K562 (cell line): ENCODE measurements around the gene CD55. TPM values are rescaled to one million over a fixed set of nuclear protein-coding genes. Genes with fewer than 3 reads are reported as not detected.

ENCODE experiments used
- AFF1 ChIP-seq, 2 experiments: fragments of 450-650 bp; IDR thresholded peaks; 2 replicates each; pipeline ENCODE4 v1.6.1; 2018; ENCODE audit warnings: mild to moderate bottlenecking in 2 of 2, low read depth in 1 of 2; ENCODE audit not compliant: partially characterized antibody in 2 of 2
- AFF4 ChIP-seq: sonication (generic); formaldehyde crosslinking; IDR thresholded peaks from 2 replicates; pipeline ENCODE4 v1.8.0; 2023; ENCODE audit warnings: mild to moderate bottlenecking, missing genetic modification reagents
- ARID1B ChIP-seq: fragments of 450-650 bp; IDR thresholded peaks from 2 replicates; pipeline ENCODE4 v1.6.1; 2016; ENCODE audit warnings: antibody characterized with exemption, mild to moderate bottlenecking, inconsistent platforms
- KLF6 ChIP-seq: fragments of 250-450 bp; sonication (Bioruptor Pico); IDR thresholded peaks from 2 replicates; pipeline ENCODE4 v1.4.0; 2020; ENCODE audit warnings: mild to moderate bottlenecking, moderate library complexity, borderline replicate concordance
- MAX ChIP-seq: sonication (generic); formaldehyde crosslinking; IDR thresholded peaks from 2 replicates; pipeline ENCODE4 v1.9.0; 2022; ENCODE audit warnings: mild to moderate bottlenecking, missing genetic modification reagents
- NKRF ChIP-seq: fragments of 450-650 bp; IDR thresholded peaks from 2 replicates; pipeline ENCODE4 v1.6.1; 2016; ENCODE audit warnings: borderline replicate concordance
- POLR2H ChIP-seq: IDR thresholded peaks from 2 replicates; pipeline ENCODE4 v1.6.1; 2016; ENCODE audit warnings: missing genetic modification characterization, low read depth, mild to moderate bottlenecking, control low read depth, missing compliant biosample characterization, moderate library complexity
- RFX1 ChIP-seq: fragments of 450-650 bp; IDR thresholded peaks from 2 replicates; pipeline ENCODE4 v1.6.1; 2016; ENCODE audit warnings: mild to moderate bottlenecking, moderate library complexity
- SAP30 ChIP-seq: fragments of 200-600 bp; sonication (generic); IDR thresholded peaks from 2 replicates; pipeline ENCODE4 v1.6.1; 2012; ENCODE audit warnings: borderline replicate concordance, low read depth, mild to moderate bottlenecking, moderate library complexity, low read length, control low read depth, inconsistent platforms; ENCODE audit not compliant: insufficient read depth, poor library complexity, severe bottlenecking
- SMARCE1 ChIP-seq: fragments of 450-650 bp; IDR thresholded peaks from 2 replicates; pipeline ENCODE4 v1.7.1; 2016; ENCODE audit warnings: mild to moderate bottlenecking
- TRIM28 ChIP-seq: fragments of 450-650 bp; IDR thresholded peaks from 2 replicates; pipeline ENCODE4 v1.6.1; 2017
- UBTF ChIP-seq, 2 experiments: IDR thresholded peaks; 2 replicates each; pipeline ENCODE4 v1.6.1; 2012; ENCODE audit warnings: improper control_type of control experiment in 2 of 2, low read depth in 2 of 2, low read length in 2 of 2, borderline replicate concordance in 1 of 2
- ZSCAN32 ChIP-seq: fragments of 450-650 bp; formaldehyde crosslinking; IDR thresholded peaks from 2 replicates; pipeline ENCODE4 v1.4.0; 2020; ENCODE audit warnings: mild to moderate bottlenecking, moderate library complexity
- polyA plus RNA-seq, 8 experiments: library from polyadenylated mRNA; depleted of rRNA in 4 of 8; stranded (reverse) in 5 of 8; unstranded in 3 of 8; fragments of >200 nt; fragmentation: Nextera tagmentation in 2 of 8; fragmentation: Illumina TruSeq in 1 of 8; extraction: Ambion mirVana in 2 of 8; extraction: Trizol in 1 of 8; gene quantifications; 2 replicates each; pipeline versions ENCODE4 v1.2.1 to v1.2.3, GENCODE V29; 2011 to 2014; ENCODE audit warnings: inconsistent platforms in 1 of 8, missing spikeins in 1 of 8
- total RNA-seq, 7 experiments: library from RNA; depleted of rRNA in 6 of 7; stranded (reverse); fragments of >200 nt in 6 of 7; fragmentation: Illumina TruSeq in 2 of 7; extraction: Trizol in 2 of 7; gene quantifications; 2 replicates each; pipeline versions ENCODE4 v1.2.1 to v1.2.3, GENCODE V29; 2011 to 2021; ENCODE audit warnings: low replicate concordance in 1 of 7

CD55 gene
- total and polyA plus RNA-seq, 9 of the 15 experiments (the other 6 are each of a cell fraction or from before 2014, with no cell fraction given) = 17.7 to 150 (median 97.0) TPM

- TF ChIP-seq UBTF (IDR thresholded peaks at IDR 0.05; ENCODE audit: borderline replicate concordance in 1 of 2, low read depth in 2 of 2, low read length in 2 of 2) (no peak), RFX1 (0 out of 2 replicates have a peak, but pooled peaks have one; percentile 1), ZSCAN32 (peak; percentile 12; the same call in 1 of the 2 replicates), ARID1B (peak; percentile 84), AFF4 (CRISPR knock-in tag) (peak; percentile 74; the same call in 1 of the 2 replicates), POLR2H (tag) (no peak), SAP30 (no peak), TRIM28 (peak; percentile 22; the same call in 1 of the 2 replicates), MAX (CRISPR knock-in tag) (peak; percentile 89), SMARCE1 (peak; percentile 83), KLF6 (peak; percentile 64; the same call in 1 of the 2 replicates), AFF1 (IDR thresholded peaks at IDR 0.05; ENCODE audit: low read depth in 1 of 2, partially characterized antibody in 2 of 2) (peak; percentile 50 to 62), NKRF (peak; percentile 61; the same call in 1 of the 2 replicates)
Measured at GRCh38 chr1:207316622-207317391, 4.7 kb upstream of the CD55 start (continued).
